ENCODE results near the gene CTNNA3. TPM values are rescaled to one million over a fixed set of nuclear protein-coding genes. Genes with fewer than 3 reads are reported as not detected.

CTNNA3 gene
- polyA plus RNA-seq, 1 donor from 2014 or later: 0.14 TPM

GRCh38 chr10:66326876-66327275, 1369.1 kb downstream of the CTNNA3 start:
- H3K9me2 ChIP-seq (ENCODE audit: insufficient read depth, low read length): no peaks in the 10 kb centered on the region
- H3F3A ChIP-seq (ENCODE audit: insufficient read depth, low read length, poor library complexity, severe bottlenecking): no peaks in the 10 kb centered on the region
- H3K4me2 ChIP-seq (ENCODE audit: low read length): no peak overlapping the region
- H3K36me3 ChIP-seq (ENCODE audit: insufficient read depth, low read length): no peaks in the 10 kb centered on the region
- no peaks in the 10 kb centered on the region for H4K20me1 ChIP-seq (ENCODE audit: insufficient read depth)
- H3K27me3 ChIP-seq (ENCODE audit: insufficient read depth, low read depth, low read length): no peaks in the 10 kb centered on the region
- no peaks in the 10 kb centered on the region for H3K9me3 ChIP-seq (ENCODE audit: low read length)
- TF ChIP-seq SMC3 (conservative IDR thresholded peaks at IDR 0.05; ENCODE audit: poor library complexity): no peak
- TF ChIP-seq, protein P1, sequence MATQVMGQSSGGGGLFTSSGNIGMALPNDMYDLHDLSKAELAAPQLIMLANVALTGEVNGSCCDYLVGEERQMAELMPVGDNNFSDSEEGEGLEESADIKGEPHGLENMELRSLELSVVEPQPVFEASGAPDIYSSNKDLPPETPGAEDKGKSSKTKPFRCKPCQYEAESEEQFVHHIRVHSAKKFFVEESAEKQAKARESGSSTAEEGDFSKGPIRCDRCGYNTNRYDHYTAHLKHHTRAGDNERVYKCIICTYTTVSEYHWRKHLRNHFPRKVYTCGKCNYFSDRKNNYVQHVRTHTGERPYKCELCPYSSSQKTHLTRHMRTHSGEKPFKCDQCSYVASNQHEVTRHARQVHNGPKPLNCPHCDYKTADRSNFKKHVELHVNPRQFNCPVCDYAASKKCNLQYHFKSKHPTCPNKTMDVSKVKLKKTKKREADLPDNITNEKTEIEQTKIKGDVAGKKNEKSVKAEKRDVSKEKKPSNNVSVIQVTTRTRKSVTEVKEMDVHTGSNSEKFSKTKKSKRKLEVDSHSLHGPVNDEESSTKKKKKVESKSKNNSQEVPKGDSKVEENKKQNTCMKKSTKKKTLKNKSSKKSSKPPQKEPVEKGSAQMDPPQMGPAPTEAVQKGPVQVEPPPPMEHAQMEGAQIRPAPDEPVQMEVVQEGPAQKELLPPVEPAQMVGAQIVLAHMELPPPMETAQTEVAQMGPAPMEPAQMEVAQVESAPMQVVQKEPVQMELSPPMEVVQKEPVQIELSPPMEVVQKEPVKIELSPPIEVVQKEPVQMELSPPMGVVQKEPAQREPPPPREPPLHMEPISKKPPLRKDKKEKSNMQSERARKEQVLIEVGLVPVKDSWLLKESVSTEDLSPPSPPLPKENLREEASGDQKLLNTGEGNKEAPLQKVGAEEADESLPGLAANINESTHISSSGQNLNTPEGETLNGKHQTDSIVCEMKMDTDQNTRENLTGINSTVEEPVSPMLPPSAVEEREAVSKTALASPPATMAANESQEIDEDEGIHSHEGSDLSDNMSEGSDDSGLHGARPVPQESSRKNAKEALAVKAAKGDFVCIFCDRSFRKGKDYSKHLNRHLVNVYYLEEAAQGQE (IDR thresholded peaks at IDR 0.05; ENCODE audit: borderline replicate concordance): no peak
- no peak for TF ChIP-seq TAF1 (IDR thresholded peaks at IDR 0.05; ENCODE audit: low read depth)
- no peak for TF ChIP-seq POLR2AphosphoS5 (IDR thresholded peaks at IDR 0.05)
- no peak for TF ChIP-seq CTCF (IDR thresholded peaks at IDR 0.05; ENCODE audit: poor library complexity, severe bottlenecking)
- no peak for TF ChIP-seq MXI1 (conservative IDR thresholded peaks at IDR 0.05; ENCODE audit: poor library complexity, severe bottlenecking)
- no peak for TF ChIP-seq RAD21 (conservative IDR thresholded peaks at IDR 0.05)
- TF ChIP-seq EP300 (conservative IDR thresholded peaks at IDR 0.05; ENCODE audit: poor library complexity, severe bottlenecking): no peak
- no peak for TF ChIP-seq EZH2 (IDR thresholded peaks at IDR 0.05; ENCODE audit: borderline replicate concordance, insufficient read depth, low read length, poor library complexity, severe bottlenecking)
- no peak overlapping the region for H3K27ac ChIP-seq (ENCODE audit: low read length)
- H3K79me2 ChIP-seq (replicated peaks; ENCODE audit: insufficient read depth, low read length): no peaks in the 10 kb centered on the region
- no peak overlapping the region for H3K4me3 ChIP-seq (ENCODE audit: low read length)
- no peak overlapping the region for H2AFZ ChIP-seq (ENCODE audit: low read depth, low read length)
- H3K9ac ChIP-seq (ENCODE audit: low read length): no peak overlapping the region

- no peak overlapping the region for H3K9ac ChIP-seq (ENCODE audit: low read length)
- H3K4me3 ChIP-seq (ENCODE audit: low read length): no peak overlapping the region
- H3K4me2 ChIP-seq (ENCODE audit: low read length): no peak overlapping the region
- H3K27me3 ChIP-seq (ENCODE audit: insufficient read depth, low read depth, low read length): no peaks in the 10 kb centered on the region
- H3K9me2 ChIP-seq (ENCODE audit: insufficient read depth, low read length): no peaks in the 10 kb centered on the region
- TF ChIP-seq, protein P1 (IDR thresholded peaks at IDR 0.05; ENCODE audit: borderline replicate concordance): no peak
- no peaks in the 10 kb centered on the region for H3K9me3 ChIP-seq (ENCODE audit: low read length)
- no peaks in the 10 kb centered on the region for H3F3A ChIP-seq (ENCODE audit: insufficient read depth, low read length, poor library complexity, severe bottlenecking)
- no peaks in the 10 kb centered on the region for H3K79me2 ChIP-seq (replicated peaks; ENCODE audit: insufficient read depth, low read length)
- no peaks in the 10 kb centered on the region for H3K36me3 ChIP-seq (ENCODE audit: insufficient read depth, low read length)
- H2AFZ ChIP-seq (ENCODE audit: low read depth, low read length): no peak overlapping the region
- no peaks in the 10 kb centered on the region for H4K20me1 ChIP-seq (ENCODE audit: insufficient read depth)
- H3K27ac ChIP-seq (ENCODE audit: low read length): no peak overlapping the region
Observed at GRCh38 chr10:66322777-66323176, 1373.2 kb downstream of the CTNNA3 start.
